GM12874 (cell line): ENCODE measurements around the gene GEN1.

Experiments used
- CTCF ChIP-seq: IDR thresholded peaks from 2 replicates; pipeline ENCODE4 v1.5.1; 2011; ENCODE audit warnings: low read depth, mild to moderate bottlenecking, control low read depth, low read length, moderate library complexity; ENCODE audit not compliant: insufficient read depth

Gene GEN1

DNA sequence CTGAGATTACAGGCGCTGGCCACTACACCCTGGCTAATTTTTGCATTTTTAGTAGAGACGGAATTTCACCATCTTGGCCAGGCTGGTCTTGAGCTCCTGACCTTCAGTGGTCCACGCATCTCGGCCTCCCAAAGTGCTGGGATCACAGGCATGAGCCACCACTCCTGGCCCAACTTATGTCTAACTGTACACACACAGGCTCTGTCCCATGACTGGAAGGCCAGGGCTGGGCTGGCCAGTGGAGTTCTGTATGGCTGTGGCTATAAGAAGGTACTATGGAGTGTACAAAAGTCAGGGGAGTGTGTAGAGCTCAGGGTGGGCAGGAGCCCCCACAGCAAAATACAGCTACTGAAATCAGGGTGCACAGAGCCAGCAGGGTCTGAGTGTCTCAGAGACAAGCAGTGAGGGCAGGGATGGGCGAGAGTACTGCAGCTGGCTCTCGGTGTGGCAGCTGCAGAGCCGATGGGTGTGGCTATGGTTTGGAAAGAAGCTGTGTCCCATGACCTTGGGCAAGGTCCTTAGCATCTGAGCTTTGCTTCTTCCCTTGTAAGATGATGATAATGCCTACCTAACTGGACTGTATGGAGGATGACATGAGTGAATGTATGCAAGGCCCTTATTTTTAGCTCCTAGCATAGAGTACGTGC lies 51.9 kb downstream of the GEN1 start:
- no peak for TF ChIP-seq CTCF

DNA sequence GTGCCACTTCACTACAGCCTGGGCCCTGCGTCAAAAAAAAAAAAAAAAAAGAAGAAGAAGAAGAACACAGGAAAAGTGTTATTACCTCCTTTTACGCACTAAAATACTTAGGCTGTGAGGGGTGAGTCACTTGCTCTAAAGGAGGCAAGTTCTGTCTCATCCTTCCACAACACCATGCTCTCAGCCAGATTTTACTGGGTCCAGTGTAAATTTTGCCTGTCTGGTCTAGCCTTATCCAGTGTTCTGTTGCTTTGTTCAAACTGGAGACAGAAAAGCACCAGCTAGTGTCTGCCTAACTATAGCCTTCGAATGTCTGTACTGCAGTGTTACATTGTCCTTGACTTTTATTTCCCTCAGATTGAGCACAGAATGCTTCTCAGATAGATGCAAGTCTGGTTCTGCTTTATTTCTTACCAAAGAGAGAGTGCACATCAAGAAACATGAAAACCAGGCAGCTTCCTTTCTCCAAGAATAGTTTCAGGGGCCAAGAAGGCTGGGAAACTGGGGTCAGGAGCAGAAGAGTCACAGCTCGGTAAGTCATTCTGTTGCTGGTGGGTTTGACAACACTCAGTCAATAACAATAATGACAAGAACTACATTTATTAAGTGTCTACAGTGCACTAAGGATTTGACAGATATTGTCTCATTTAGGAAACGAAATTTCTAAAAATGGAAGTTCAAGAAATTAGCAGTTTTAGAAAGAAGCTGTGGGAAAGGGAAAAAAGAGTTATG lies 59.2 kb downstream of the GEN1 start:
- TF ChIP-seq CTCF, result no peak

DNA sequence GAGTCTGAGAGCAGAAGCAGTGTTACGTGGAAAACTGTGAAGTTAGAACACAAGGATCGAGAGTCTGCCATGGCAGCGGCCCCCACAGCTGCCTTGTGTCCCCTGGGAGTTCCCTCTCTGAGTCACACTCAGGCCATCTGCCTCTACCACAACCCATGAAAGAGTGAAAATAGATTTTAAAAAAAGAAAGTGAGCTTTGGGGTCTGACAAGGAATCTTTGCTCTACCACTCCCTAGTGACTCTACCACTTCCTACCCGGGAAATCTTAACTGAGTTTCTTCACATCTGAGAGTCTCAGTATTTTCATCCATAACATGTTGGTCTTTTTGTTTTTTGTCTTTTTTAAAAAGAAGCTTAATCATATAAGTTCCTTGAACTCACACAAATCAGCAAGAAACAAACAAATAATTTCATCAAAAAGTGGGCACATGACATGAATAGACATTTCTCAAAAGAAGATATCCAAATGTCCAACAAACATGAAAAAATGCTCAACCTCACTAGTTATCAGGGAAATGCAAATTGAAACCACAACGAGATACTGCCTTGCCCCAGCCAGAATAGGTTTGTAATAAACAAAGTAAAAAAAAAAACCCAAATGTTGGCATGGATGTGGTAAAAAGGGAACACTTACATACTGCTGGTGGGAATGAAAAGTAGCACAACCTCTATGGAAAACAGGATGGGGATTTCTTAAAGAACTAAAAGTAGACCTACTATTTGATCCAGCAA lies 60.0 kb downstream of the GEN1 start:
- no peak for TF ChIP-seq CTCF

DNA sequence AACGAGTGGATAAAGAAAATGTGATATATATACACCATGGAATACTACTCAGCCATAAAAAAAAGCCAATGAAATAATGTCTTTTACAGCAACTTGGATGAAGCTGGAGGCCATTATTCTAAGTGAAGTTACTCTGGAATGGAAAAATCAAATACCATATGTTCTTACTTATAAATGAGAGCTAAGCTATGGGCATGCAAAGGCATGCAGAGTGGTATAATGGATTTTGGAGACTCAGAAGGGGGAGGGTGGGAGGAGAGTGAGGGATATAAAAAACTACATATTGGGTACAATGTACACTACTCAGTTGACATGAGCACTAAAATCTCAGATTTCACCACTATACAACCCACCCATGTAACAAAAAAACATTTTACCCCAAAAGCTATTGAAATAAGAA lies 60.7 kb downstream of the GEN1 start:
- TF ChIP-seq CTCF, result no peak

- TF ChIP-seq CTCF, result no peak
Measured at GRCh38 chr2:17815468-17816184, 61.7 kb downstream of the GEN1 start.

DNA sequence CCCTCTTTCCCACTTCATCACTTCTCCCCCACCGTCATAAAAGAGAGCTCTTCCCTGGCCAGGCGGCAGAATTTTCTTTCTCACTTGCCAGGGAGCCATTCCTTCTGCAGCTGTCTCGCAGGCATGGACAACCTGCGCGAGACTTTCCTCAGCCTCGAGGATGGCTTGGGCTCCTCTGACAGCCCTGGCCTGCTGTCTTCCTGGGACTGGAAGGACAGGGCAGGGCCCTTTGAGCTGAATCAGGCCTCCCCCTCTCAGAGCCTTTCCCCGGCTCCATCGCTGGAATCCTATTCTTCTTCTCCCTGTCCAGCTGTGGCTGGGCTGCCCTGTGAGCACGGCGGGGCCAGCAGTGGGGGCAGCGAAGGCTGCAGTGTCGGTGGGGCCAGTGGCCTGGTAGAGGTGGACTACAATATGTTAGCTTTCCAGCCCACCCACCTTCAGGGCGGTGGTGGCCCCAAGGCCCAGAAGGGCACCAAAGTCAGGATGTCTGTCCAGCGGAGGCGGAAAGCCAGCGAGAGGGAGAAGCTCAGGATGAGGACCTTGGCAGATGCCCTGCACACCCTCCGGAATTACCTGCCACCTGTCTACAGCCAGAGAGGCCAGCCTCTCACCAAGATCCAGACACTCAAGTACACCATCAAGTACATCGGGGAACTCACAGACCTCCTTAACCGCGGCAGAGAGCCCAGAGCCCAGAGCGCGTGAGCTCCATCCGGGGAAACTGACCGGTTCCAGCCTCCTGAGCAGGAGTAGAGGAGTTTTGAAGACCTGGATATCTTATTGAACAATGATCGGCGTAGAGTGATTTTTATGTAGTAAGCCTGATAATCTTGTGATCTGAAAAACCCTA lies 62.7 kb downstream of the GEN1 start, which contains the start of gene MSGN1:
Gene MSGN1, plus strand, starts transcription at position 65 of the 850 bp plus-strand sequence. Its CDS starts 59 bp downstream, at position 124.
- no peak for TF ChIP-seq CTCF
